Mesodermal cell (in vitro differentiated cells): ENCODE data around the gene TMEM200B.
A peak's percentile ranks its signal among the peaks of the same experiment; 100 is the strongest.

Experiments
- H3K27ac ChIP-seq: 2 replicates; pipeline ENCODE4 v1.7.0; 2013; ENCODE audit warnings: mild to moderate bottlenecking, low read depth, low read length, moderate library complexity; ENCODE audit not compliant: severe bottlenecking
- H3K36me3 ChIP-seq: 2 replicates; pipeline ENCODE4 v1.7.1; 2013; ENCODE audit warnings: mild to moderate bottlenecking, low read length, moderate library complexity; ENCODE audit not compliant: control insufficient read depth, insufficient read depth
- H3K4me1 ChIP-seq: one replicate; pipeline ENCODE4 v1.7.1; 2013; ENCODE audit warnings: mild to moderate bottlenecking, low read length; ENCODE audit not compliant: insufficient read depth, control insufficient read depth, poor library complexity, severe bottlenecking
- H3K4me3 ChIP-seq: 2 replicates; pipeline ENCODE4 v1.7.0; 2013; ENCODE audit warnings: low read length, control low read depth, mild to moderate bottlenecking; ENCODE audit not compliant: insufficient read depth, poor library complexity, severe bottlenecking; ENCODE audit errors: extremely low read depth
- H3K9me3 ChIP-seq: 2 replicates; pipeline ENCODE4 v1.7.1; 2013; ENCODE audit warnings: mild to moderate bottlenecking, low read length, moderate library complexity; ENCODE audit not compliant: control insufficient read depth
- WGBS, 2 experiments: methylation state at CpG; one replicate each; pipeline ENCODE4 v1.1.5; 2013; ENCODE audit warnings: missing lambda C conversion rate in 2 of 2; ENCODE audit not compliant: insufficient coverage in 2 of 2; 5-methylcytosine and 5-hydroxymethylcytosine counted together

TMEM200B gene

GRCh38 chr1:29122682-29123052, 1.0 kb downstream of the TMEM200B start:
- peaks cover 34% of the 10 kb centered on the region for H3K36me3 ChIP-seq
- no peaks in the 10 kb centered on the region for H3K9me3 ChIP-seq
- WGBS, 2 experiments, result 0 to 1% methylated on average over 27 to 34 of the region's 34 CpGs
- H3K4me1 ChIP-seq, result peaks cover 18% of the 10 kb centered on the region
- peak overlapping the region; percentile 91 for H3K27ac ChIP-seq
- H3K4me3 ChIP-seq, result peak overlapping the region; percentile 76

- Histone ChIP-seq H3K4me1 (peaks cover 18% of the 10 kb centered on the region), H3K36me3 (peaks cover 34% of the 10 kb centered on the region), H3K9me3 (no peaks in the 10 kb centered on the region), H3K4me3 (peak overlapping the region; percentile 76), H3K27ac (peak overlapping the region; percentile 91)
- 0 to 1% methylated on average over 50 to 69 of the region's 81 CpGs for WGBS, 2 experiments
Measured at GRCh38 chr1:29121936-29122681, 1.6 kb downstream of the TMEM200B start.

DNA sequence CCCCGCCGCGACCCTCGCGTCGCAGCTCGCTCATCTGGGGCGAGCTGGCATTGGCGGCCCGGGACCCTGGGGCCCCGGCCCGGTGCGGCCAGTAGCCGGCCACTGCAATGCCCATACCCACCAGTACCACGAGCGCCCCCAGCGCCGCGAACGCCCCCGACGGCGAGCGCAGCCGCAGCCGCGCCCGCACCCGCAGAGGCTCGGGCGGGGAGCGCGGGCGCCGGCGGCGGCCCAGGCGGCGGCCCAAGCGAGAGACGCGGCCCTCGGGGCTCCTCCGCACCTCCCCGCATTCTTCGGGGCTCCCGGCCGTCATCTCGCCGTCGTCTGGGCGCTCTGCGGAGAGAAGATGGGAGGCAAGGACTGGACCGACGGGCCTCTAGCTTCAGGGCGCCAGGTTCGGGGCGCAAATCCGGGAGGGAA, 2.2 kb downstream of the TMEM200B start:
- Histone ChIP-seq H3K9me3 (no peaks in the 10 kb centered on the region), H3K4me3 (peak overlapping the region; percentile 76), H3K27ac (peak overlapping the region; percentile 91), H3K36me3 (peaks cover 34% of the 10 kb centered on the region), H3K4me1 (peaks cover 18% of the 10 kb centered on the region)
- 4 to 7% methylated on average over 43 to 54 of the region's 59 CpGs for WGBS, 2 experiments

DNA sequence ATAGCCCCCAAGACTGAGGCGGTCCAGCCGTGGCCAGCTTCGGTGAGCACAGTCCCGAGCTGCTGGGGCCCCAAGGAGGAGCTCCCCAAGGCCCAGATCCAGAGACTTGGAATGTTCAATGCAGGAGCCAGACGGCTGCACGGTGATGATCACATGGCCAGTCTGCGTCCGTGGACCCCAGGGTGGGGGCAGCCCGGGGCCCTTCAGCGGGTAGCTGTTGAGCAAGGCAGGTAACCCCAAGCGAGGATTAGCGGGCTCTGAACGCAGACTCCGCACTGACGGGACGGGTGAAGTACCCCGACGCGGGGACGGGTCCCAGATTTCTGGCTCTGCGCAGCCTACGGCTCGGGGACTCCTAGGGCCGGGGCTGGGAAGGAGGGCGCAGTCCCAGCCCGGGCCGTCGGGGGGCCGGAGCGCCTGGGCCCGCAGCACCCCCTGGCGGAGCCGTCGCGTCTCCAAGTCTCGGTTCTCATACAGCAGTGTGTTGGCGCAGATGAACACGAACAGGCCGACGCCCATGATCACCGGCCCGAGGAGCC, 2.7 kb downstream of the TMEM200B start:
- H3K9me3 ChIP-seq, result no peaks in the 10 kb centered on the region
- H3K4me3 ChIP-seq, result peak overlapping the region; percentile 76
- H3K27ac ChIP-seq, result no peak overlapping the region
- H3K36me3 ChIP-seq, result peaks cover 34% of the 10 kb centered on the region
- WGBS, 2 experiments, result 53 to 73% methylated on average over 32 to 42 of the region's 42 CpGs
- H3K4me1 ChIP-seq, result peaks cover 18% of the 10 kb centered on the region

DNA sequence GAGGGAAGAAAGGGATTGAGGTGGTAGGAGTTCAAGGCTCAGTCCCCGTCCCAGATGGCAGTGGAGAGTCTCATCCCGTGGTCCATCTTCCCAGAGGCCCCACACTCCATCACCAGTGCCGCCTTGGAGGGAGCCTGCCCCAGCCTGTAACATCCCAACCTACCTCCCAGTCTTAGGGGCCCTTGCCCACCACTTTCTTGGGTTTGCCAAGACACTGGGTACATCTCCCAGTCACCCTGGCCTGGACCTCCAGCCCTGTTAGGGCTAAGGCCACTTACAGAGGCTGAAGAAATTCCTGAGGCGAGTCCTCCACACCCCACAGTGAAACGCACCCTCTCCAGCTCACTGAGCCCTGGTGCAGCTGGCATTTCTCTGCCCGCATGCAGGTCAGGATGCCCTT, 3.3 kb downstream of the TMEM200B start:
- Histone ChIP-seq H3K36me3 (peaks cover 34% of the 10 kb centered on the region), H3K4me1 (peaks cover 15% of the 10 kb centered on the region), H3K4me3 (peak overlapping the region; percentile 76), H3K27ac (no peak overlapping the region), H3K9me3 (no peaks in the 10 kb centered on the region)
- WGBS, 2 experiments, result 94 to 97% methylated on average over 5 of the region's 6 CpGs

DNA sequence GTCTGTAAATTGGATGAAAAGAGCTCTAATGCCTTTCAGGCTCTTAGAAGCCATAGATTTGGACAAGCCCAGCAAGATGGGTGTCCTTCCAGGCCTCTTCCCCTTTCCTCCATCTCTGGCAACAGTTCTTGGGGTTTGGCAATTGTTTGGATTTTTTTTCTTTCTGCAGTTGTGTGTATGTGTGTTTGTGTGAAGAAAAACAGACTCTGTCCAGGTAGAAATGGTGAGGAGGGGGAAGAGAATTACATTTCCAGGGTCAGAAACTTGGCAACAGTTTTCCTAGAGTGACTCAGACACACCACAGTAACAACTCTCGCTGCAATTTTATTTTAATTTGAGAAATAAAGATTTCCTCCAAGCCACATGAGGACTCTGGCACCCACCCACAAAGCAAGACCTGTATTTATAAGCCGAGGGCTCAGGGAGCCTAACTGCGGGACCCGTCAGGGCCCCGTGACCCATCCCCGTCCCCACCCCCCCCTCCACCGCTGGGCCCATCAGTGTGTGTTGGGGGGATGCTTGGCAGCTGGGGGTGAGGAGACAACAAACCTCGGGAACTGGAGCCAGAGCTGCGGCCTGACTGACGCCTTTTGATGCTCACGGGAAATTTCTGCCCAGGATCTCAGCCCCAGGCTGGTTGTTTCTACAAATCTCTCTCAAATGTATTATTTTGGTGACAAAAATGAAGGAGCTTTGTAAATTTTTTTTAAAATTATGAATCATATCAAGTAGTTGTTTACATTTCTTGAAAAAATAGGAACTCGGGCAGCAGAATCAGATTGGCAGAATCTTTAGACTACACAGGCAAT, 4.4 kb downstream of the TMEM200B start:
- Histone ChIP-seq H3K36me3 (peaks cover 34% of the 10 kb centered on the region), H3K27ac (peak overlapping the region; percentile 41), H3K4me3 (no peak overlapping the region), H3K4me1 (peaks cover 11% of the 10 kb centered on the region), H3K9me3 (no peaks in the 10 kb centered on the region)
- WGBS, 2 experiments, result 84% methylated on average over 4 of the region's 12 CpGs; no CpG with 5 or more reads in 1 of the 2 experiments

DNA sequence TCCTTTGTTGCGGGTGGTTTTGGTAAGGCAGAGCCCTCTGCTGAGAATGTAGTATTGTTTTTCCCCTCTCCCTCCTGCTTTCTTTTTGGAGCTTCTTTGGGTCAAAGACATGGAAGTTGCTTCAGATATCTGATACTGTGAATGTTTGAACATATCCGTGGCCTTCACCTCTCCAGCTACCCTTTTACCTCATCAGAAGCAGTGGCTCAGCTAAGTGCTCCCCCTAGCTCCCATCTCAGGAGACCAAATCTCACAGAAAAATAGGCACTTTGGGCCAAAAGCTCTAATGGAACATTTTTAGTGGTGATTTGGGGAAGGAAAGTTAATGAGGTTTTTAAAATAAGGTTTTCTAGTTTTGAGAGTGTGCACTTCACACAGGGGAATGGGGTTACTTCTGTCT, 6.3 kb downstream of the TMEM200B start:
- H3K36me3 ChIP-seq, result peaks cover 39% of the 10 kb centered on the region
- no peaks in the 10 kb centered on the region for H3K9me3 ChIP-seq
- 100% methylated on average over 1 of the region's 2 CpGs; no CpG with 5 or more reads in 1 of the 2 experiments for whole genome bisulfite sequencing, 2 experiments
- H3K27ac ChIP-seq, result no peak overlapping the region
- H3K4me1 ChIP-seq, result peaks cover 11% of the 10 kb centered on the region
- no peak overlapping the region for H3K4me3 ChIP-seq

DNA sequence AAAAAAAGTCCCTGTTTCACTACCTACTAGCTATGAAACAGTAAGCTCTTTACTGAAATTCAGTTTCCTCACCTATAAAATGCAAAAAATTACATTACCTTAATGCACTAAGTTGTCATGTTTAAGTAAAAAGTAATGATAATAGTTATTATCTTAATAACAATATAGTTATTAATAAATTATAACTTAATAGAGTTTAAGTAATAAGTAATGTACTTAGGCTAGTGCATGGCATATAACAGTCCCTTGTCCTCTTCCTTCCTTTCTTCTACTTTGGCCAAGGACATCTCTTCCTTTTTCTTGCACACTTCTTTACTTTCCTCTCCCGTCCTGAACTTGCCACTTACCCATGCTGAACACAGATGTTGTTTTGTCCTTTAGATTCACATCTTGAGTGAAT, 9.0 kb downstream of the TMEM200B start:
- Histone ChIP-seq H3K9me3 (no peaks in the 10 kb centered on the region), H3K36me3 (peaks cover 28% of the 10 kb centered on the region), H3K4me3 (no peak overlapping the region), H3K27ac (no peak overlapping the region), H3K4me1 (no peaks in the 10 kb centered on the region)
- WGBS, 2 experiments, result no CpG with 5 or more reads among the region's 1 CpG

DNA sequence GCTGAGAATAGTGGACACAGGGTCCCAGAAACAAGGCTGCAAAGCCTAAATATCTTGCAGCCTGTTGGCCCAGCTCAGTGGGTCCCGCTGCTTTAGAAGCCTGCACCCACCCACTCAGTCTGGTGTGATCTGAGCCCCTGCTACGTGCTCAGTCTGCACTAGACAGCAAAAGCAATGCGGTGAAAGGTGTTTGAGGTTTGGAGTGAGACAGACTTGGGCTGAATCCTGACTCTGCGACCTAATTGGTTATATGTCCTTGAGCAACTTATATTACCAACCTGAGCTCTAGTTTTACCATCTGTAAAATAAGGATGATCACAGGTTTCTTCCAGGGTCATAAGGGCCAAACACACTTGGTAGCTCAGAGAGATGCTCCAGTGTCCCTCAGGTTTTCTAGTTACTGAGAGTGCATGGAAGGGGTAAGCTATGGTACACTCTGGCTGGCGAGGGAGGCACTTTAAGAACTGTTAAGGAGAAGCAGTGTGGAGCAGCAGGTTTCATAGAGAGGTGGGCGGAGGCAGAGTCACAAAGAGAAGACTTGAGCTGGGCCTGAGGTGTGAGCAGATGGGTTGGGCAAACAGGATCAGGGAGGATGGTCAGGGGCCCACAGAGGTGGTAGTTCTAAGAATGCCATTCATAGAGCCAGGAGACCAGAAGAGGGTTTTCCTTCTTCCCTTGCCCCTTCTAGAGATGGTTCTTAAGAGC, 10.1 kb downstream of the TMEM200B start:
- Histone ChIP-seq H3K27ac (no peak overlapping the region), H3K4me3 (no peak overlapping the region), H3K4me1 (no peaks in the 10 kb centered on the region), H3K36me3 (peaks cover 17% of the 10 kb centered on the region), H3K9me3 (no peaks in the 10 kb centered on the region)
- 81 to 89% methylated on average over 3 to 5 of the region's 6 CpGs for WGBS, 2 experiments

GRCh38 chr1:29112705-29113412, 10.8 kb downstream of the TMEM200B start:
- H3K4me3 ChIP-seq, result no peak overlapping the region
- no peaks in the 10 kb centered on the region for H3K9me3 ChIP-seq
- H3K36me3 ChIP-seq, result peaks cover 12% of the 10 kb centered on the region
- H3K27ac ChIP-seq, result no peak overlapping the region
- WGBS, 2 experiments, result 87 to 90% methylated on average over 4 to 5 of the region's 7 CpGs
- H3K4me1 ChIP-seq, result no peaks in the 10 kb centered on the region
